ENCODE measurements around the gene VENTX. TPM values are rescaled to one million over a fixed set of nuclear protein-coding genes. Genes with fewer than 3 reads are reported as not detected.

Gene VENTX
- polyA plus RNA-seq, 3 donors: 1.4 to 56.0 (median 1.6) TPM

DNA sequence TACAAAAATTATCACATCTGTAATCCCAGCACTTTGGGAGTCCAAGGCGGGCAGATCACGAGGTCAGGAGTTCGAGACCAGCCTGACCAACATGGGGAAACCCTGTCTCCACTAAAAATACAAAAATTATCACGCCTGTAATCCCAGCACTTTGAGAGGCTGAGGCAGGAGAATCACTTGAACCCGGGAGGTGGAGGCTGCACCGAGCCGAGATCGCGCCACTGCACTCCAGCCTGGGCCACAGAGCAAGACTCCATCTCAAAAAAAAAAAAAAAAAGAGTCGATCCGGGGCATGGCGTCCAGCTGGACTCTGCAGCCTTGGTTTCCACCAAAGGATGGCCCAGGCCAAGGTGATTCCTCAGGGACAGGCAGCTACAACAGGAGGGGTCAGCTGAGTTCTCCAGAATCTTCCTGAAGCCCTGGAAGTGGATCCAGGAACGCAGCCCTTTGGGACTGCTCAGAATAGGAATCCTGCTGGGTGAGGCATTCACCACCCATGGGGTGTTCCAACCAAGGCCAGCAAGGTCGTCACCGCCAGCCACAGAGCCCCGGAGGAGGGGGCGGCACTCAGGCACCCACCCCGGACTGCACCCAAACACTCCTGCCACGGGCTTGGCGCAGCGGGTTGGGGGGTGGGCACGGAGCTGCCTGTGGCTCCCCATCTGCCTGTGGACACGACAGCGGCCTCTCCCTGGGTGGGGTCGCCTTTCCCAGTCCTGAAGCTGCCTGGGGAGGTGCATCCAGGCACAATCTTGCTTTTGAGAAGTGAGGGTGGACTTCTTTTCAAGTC, 19.7 kb upstream of the VENTX start:
- Histone ChIP-seq H3K9ac (ENCODE audit: insufficient read depth, low read length, poor library complexity, severe bottlenecking) (no peak overlapping the region), H4K20me1 (ENCODE audit: insufficient read depth, low read length) (no peaks in the 10 kb centered on the region), H3K27ac (ENCODE audit: low read depth in 1 of 2, low read length in 2 of 2) (no peak overlapping the region), H3K4me3 (replicated peaks in 1 of 3; ENCODE audit: low read depth in 2 of 3, low read length in 3 of 3) (no peak overlapping the region), H3K27me3 (ENCODE audit: control insufficient read depth in 2 of 2, insufficient read depth in 2 of 2, low read length in 2 of 2) (peaks cover 0 to 12% of the 10 kb centered on the region in 2 donors), H3K4me1 (ENCODE audit: control insufficient read depth in 1 of 2, insufficient read depth in 2 of 2, low read length in 2 of 2) (no peaks in the 10 kb centered on the region), H2AFZ (ENCODE audit: insufficient read depth, low read depth, low read length, poor library complexity, severe bottlenecking) (no peak overlapping the region), H3K36me3 (replicated peaks in 1 of 2; ENCODE audit: control insufficient read depth in 1 of 2, insufficient read depth in 2 of 2, low read length in 2 of 2) (no peaks in the 10 kb centered on the region), H3K79me2 (ENCODE audit: insufficient read depth, low read length) (no peaks in the 10 kb centered on the region), H3K4me2 (replicated peaks; ENCODE audit: extremely low read depth, low read length, poor library complexity, severe bottlenecking) (no peak overlapping the region), H3K9me3 (replicated peaks in 1 of 2; ENCODE audit: control insufficient read depth in 1 of 2, insufficient read depth in 1 of 2, low read length in 2 of 2) (no peaks in the 10 kb centered on the region)
- TF ChIP-seq, protein P1, sequence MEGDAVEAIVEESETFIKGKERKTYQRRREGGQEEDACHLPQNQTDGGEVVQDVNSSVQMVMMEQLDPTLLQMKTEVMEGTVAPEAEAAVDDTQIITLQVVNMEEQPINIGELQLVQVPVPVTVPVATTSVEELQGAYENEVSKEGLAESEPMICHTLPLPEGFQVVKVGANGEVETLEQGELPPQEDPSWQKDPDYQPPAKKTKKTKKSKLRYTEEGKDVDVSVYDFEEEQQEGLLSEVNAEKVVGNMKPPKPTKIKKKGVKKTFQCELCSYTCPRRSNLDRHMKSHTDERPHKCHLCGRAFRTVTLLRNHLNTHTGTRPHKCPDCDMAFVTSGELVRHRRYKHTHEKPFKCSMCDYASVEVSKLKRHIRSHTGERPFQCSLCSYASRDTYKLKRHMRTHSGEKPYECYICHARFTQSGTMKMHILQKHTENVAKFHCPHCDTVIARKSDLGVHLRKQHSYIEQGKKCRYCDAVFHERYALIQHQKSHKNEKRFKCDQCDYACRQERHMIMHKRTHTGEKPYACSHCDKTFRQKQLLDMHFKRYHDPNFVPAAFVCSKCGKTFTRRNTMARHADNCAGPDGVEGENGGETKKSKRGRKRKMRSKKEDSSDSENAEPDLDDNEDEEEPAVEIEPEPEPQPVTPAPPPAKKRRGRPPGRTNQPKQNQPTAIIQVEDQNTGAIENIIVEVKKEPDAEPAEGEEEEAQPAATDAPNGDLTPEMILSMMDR (IDR thresholded peaks at IDR 0.05): no peak
- Mint-ChIP-seq H3K36me3 (no peaks in the 10 kb centered on the region), H3K27me3 (ENCODE audit: low read depth in 3 of 3) (peaks cover 3 to 26% (median 26%) of the 10 kb centered on the region in 3 donors), H3K4me1 (no peaks in the 10 kb centered on the region), H3K27ac (no peak overlapping the region), H3K4me3 (no peak overlapping the region), H3K9me3 (peaks cover 0 to 2% (median 0%) of the 10 kb centered on the region in 7 donors)
- intact Hi-C loops (cut with micrococcal nuclease): no loop called here
- WGBS (ENCODE audit: insufficient coverage): 94% methylated on average over 18 of the region's 25 CpGs
- no peak for DNase-seq

DNA sequence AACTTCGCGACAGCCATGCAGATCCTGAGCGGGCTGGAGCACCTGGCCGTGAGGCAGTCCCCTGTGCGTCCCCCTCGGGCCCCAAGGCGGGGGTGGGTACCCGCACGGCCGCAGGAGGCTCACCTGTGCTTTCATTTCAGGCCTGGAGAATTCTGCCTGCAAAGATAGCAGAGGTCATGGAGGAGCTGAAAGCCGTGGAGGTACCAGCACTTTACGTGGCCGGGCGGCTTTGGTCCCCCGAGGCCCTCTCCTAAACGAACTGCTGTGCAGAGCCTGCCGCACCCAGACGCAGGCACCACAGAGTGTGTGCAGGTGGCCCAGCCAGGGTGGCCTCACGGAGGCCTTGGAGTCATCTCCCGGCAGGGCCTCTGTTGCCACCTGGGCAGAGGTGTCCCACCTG, 18.8 kb upstream of the VENTX start:
- Histone ChIP-seq H3K4me3 (replicated peaks in 1 of 3; ENCODE audit: low read depth in 2 of 3, low read length in 3 of 3) (no peak overlapping the region), H2AFZ (ENCODE audit: insufficient read depth, low read depth, low read length, poor library complexity, severe bottlenecking) (no peak overlapping the region), H3K36me3 (replicated peaks in 1 of 2; ENCODE audit: control insufficient read depth in 1 of 2, insufficient read depth in 2 of 2, low read length in 2 of 2) (no peaks in the 10 kb centered on the region), H3K79me2 (ENCODE audit: insufficient read depth, low read length) (no peaks in the 10 kb centered on the region), H3K4me1 (ENCODE audit: control insufficient read depth in 1 of 2, insufficient read depth in 2 of 2, low read length in 2 of 2) (no peaks in the 10 kb centered on the region), H3K4me2 (replicated peaks; ENCODE audit: extremely low read depth, low read length, poor library complexity, severe bottlenecking) (no peak overlapping the region), H3K9ac (ENCODE audit: insufficient read depth, low read length, poor library complexity, severe bottlenecking) (no peak overlapping the region), H4K20me1 (ENCODE audit: insufficient read depth, low read length) (no peaks in the 10 kb centered on the region), H3K27ac (ENCODE audit: low read depth in 1 of 2, low read length in 2 of 2) (no peak overlapping the region), H3K27me3 (ENCODE audit: control insufficient read depth in 2 of 2, insufficient read depth in 2 of 2, low read length in 2 of 2) (peaks cover 0 to 12% of the 10 kb centered on the region in 2 donors), H3K9me3 (replicated peaks in 1 of 2; ENCODE audit: control insufficient read depth in 1 of 2, insufficient read depth in 1 of 2, low read length in 2 of 2) (no peaks in the 10 kb centered on the region)
- intact Hi-C loops (cut with micrococcal nuclease): no loop called here
- peaks cover 5 to 31% (median 29%) of the 10 kb centered on the region in 3 donors for H3K27me3 Mint-ChIP-seq (ENCODE audit: low read depth in 3 of 3)
- no peak overlapping the region for H3K4me3 Mint-ChIP-seq
- no peak for DNase-seq
- TF ChIP-seq, protein P1 (IDR thresholded peaks at IDR 0.05): no peak
- WGBS (ENCODE audit: insufficient coverage): 91% methylated on average over 20 of the region's 20 CpGs
- peaks cover 0 to 2% (median 0%) of the 10 kb centered on the region in 7 donors for H3K9me3 Mint-ChIP-seq
- no peaks in the 10 kb centered on the region for H3K36me3 Mint-ChIP-seq
- no peaks in the 10 kb centered on the region for H3K4me1 Mint-ChIP-seq
- peak overlapping the region in 1 of 7 donors; percentile 53 for H3K27ac Mint-ChIP-seq
